ENCODE data around the gene FAAP100.

GRCh38 chr17:81564778-81565177 is 12.6 kb upstream of the FAAP100 start:
- TF ChIP-seq CTCF (IDR thresholded peaks at IDR 0.05) (no peak), POLR2A (IDR thresholded peaks at IDR 0.05) (no peak)

Measured in ovary (tissue), 3 donors.